Activated naive CD8-positive, alpha-beta T cell (primary cell): ENCODE results near the gene RASGEF1C.
"Not testable (repeated sequence)": the region's sequence is repeated elsewhere in the genome, so short reads cannot be mapped to it uniquely, and the experiment has no call there.

Experiments used
- H3K27ac Mint-ChIP-seq: one replicate; pipeline ENCODE4 v1.8.0; 2021; ENCODE audit warnings: mixed read lengths
- H3K27me3 Mint-ChIP-seq: one replicate; pipeline ENCODE4 v1.8.0; 2021; ENCODE audit warnings: mixed read lengths
- H3K36me3 Mint-ChIP-seq: one replicate; pipeline ENCODE4 v1.8.0; 2021; ENCODE audit warnings: mixed read lengths
- H3K4me1 Mint-ChIP-seq: one replicate; pipeline ENCODE4 v1.8.0; 2021; ENCODE audit warnings: low read depth, mixed read lengths
- H3K4me3 Mint-ChIP-seq: one replicate; pipeline ENCODE4 v1.8.0; 2021; ENCODE audit warnings: mild to moderate bottlenecking, mixed read lengths
- H3K9me3 Mint-ChIP-seq: one replicate; pipeline ENCODE4 v1.8.0; 2021; ENCODE audit warnings: low read depth, mixed read lengths

RASGEF1C gene

GRCh38 chr5:180130876-180131740 is 77.9 kb downstream of the RASGEF1C start:
- H3K9me3 Mint-ChIP-seq = no peaks in the 10 kb centered on the region
- no peak overlapping the region for H3K4me3 Mint-ChIP-seq
- no peak overlapping the region for H3K27ac Mint-ChIP-seq
- H3K27me3 Mint-ChIP-seq = peaks cover 7% of the 10 kb centered on the region
- no peaks in the 10 kb centered on the region for H3K36me3 Mint-ChIP-seq
- peaks cover 11% of the 10 kb centered on the region for H3K4me1 Mint-ChIP-seq

GRCh38 chr5:180130291-180130869 is 78.6 kb downstream of the RASGEF1C start:
- Mint-ChIP-seq H3K27me3 (peaks cover 7% of the 10 kb centered on the region), H3K36me3 (no peaks in the 10 kb centered on the region), H3K4me1 (peaks cover 6% of the 10 kb centered on the region), H3K27ac (no peak overlapping the region), H3K9me3 (no peaks in the 10 kb centered on the region), H3K4me3 (no peak overlapping the region)

GRCh38 chr5:180129291-180130190 is 79.5 kb downstream of the RASGEF1C start:
- no peaks in the 10 kb centered on the region for H3K9me3 Mint-ChIP-seq
- no peak overlapping the region for H3K4me3 Mint-ChIP-seq
- H3K4me1 Mint-ChIP-seq = no peaks in the 10 kb centered on the region
- H3K27ac Mint-ChIP-seq = no peak overlapping the region
- peaks cover 7% of the 10 kb centered on the region for H3K27me3 Mint-ChIP-seq
- H3K36me3 Mint-ChIP-seq = no peaks in the 10 kb centered on the region

- no peaks in the 10 kb centered on the region for H3K36me3 Mint-ChIP-seq
- H3K27me3 Mint-ChIP-seq = peaks cover 10% of the 10 kb centered on the region
- no peaks in the 10 kb centered on the region for H3K4me1 Mint-ChIP-seq
- H3K27ac Mint-ChIP-seq = no peak overlapping the region
- no peak overlapping the region for H3K4me3 Mint-ChIP-seq
- H3K9me3 Mint-ChIP-seq = no peaks in the 10 kb centered on the region
Measured at GRCh38 chr5:180128671-180129261, 80.2 kb downstream of the RASGEF1C start.

- Mint-ChIP-seq H3K36me3 (no peaks in the 10 kb centered on the region), H3K4me1 (no peaks in the 10 kb centered on the region)
Measured at GRCh38 chr5:180127682-180128670, 81.0 kb downstream of the RASGEF1C start.

GRCh38 chr5:180126716-180127681 is 82.0 kb downstream of the RASGEF1C start:
- no peak overlapping the region for H3K4me3 Mint-ChIP-seq
- no peaks in the 10 kb centered on the region for H3K4me1 Mint-ChIP-seq
- no peak overlapping the region for H3K27ac Mint-ChIP-seq
- H3K9me3 Mint-ChIP-seq = no peaks in the 10 kb centered on the region
- H3K27me3 Mint-ChIP-seq = peaks cover 14% of the 10 kb centered on the region
- H3K36me3 Mint-ChIP-seq = no peaks in the 10 kb centered on the region

More at GRCh38 chr5:180127682-180128670, 81.0 kb downstream of the RASGEF1C start:
- Mint-ChIP-seq H3K27me3 (peaks cover 14% of the 10 kb centered on the region), H3K27ac (no peak overlapping the region), H3K9me3 (no peaks in the 10 kb centered on the region), H3K4me3 (no peak overlapping the region)

GRCh38 chr5:180126156-180126555 is 82.9 kb downstream of the RASGEF1C start:
- H3K27me3 Mint-ChIP-seq = peaks cover 14% of the 10 kb centered on the region
- not testable (repeated sequence) for H3K9me3 Mint-ChIP-seq, H3K27ac Mint-ChIP-seq, H3K4me3 Mint-ChIP-seq, H3K36me3 Mint-ChIP-seq, H3K4me1 Mint-ChIP-seq

- not testable (repeated sequence) for H3K9me3 Mint-ChIP-seq, H3K27ac Mint-ChIP-seq, H3K36me3 Mint-ChIP-seq, H3K4me1 Mint-ChIP-seq, H3K4me3 Mint-ChIP-seq
- H3K27me3 Mint-ChIP-seq = peaks cover 14% of the 10 kb centered on the region
Measured at GRCh38 chr5:180124662-180125061, 84.3 kb downstream of the RASGEF1C start.

- Mint-ChIP-seq H3K27ac (no peak overlapping the region), H3K4me3 (no peak overlapping the region), H3K9me3 (no peaks in the 10 kb centered on the region), H3K4me1 (no peaks in the 10 kb centered on the region), H3K27me3 (peaks cover 14% of the 10 kb centered on the region), H3K36me3 (no peaks in the 10 kb centered on the region)
Measured at GRCh38 chr5:180122875-180123274, 86.1 kb downstream of the RASGEF1C start.

- Mint-ChIP-seq H3K4me1 (no peaks in the 10 kb centered on the region), H3K9me3 (no peaks in the 10 kb centered on the region), H3K4me3 (no peak overlapping the region), H3K27ac (no peak overlapping the region), H3K36me3 (no peaks in the 10 kb centered on the region), H3K27me3 (peaks cover 14% of the 10 kb centered on the region)
Measured at GRCh38 chr5:180121826-180122413, 87.1 kb downstream of the RASGEF1C start.

- no peaks in the 10 kb centered on the region for H3K4me1 Mint-ChIP-seq
- no peak overlapping the region for H3K27ac Mint-ChIP-seq
- H3K4me3 Mint-ChIP-seq = no peak overlapping the region
- peaks cover 7% of the 10 kb centered on the region for H3K27me3 Mint-ChIP-seq
- H3K36me3 Mint-ChIP-seq = no peaks in the 10 kb centered on the region
- H3K9me3 Mint-ChIP-seq = no peaks in the 10 kb centered on the region
Measured at GRCh38 chr5:180120237-180121101, 88.5 kb downstream of the RASGEF1C start.

GRCh38 chr5:180119903-180120236 is 89.1 kb downstream of the RASGEF1C start:
- Mint-ChIP-seq H3K27me3 (peaks cover 7% of the 10 kb centered on the region), H3K4me1 (no peaks in the 10 kb centered on the region), H3K4me3 (no peak overlapping the region), H3K36me3 (no peaks in the 10 kb centered on the region), H3K27ac (no peak overlapping the region), H3K9me3 (no peaks in the 10 kb centered on the region)
